Skeletal muscle satellite cell (primary cell): ENCODE data around the gene OR9G4. TPM values are rescaled to one million over a fixed set of nuclear protein-coding genes. Genes with fewer than 3 reads are reported as not detected.

ENCODE experiments used
- H3K27me3 ChIP-seq: 2 replicates; pipeline ENCODE4 v1.7.0; 2013; ENCODE audit warnings: low read length; ENCODE audit not compliant: control insufficient read depth, insufficient read depth
- H3K36me3 ChIP-seq: 2 replicates; pipeline ENCODE4 v1.7.0; 2013; ENCODE audit warnings: mild to moderate bottlenecking, control low read depth, low read length; ENCODE audit not compliant: insufficient read depth
- H3K4me1 ChIP-seq: 2 replicates; pipeline ENCODE4 v1.7.0; 2013; ENCODE audit warnings: low read length; ENCODE audit not compliant: control insufficient read depth, insufficient read depth
- H3K4me2 ChIP-seq: 2 replicates; pipeline ENCODE4 v1.7.0; 2013; ENCODE audit warnings: mild to moderate bottlenecking, low read length
- H3K4me3 ChIP-seq: 2 replicates; pipeline ENCODE4 v1.7.0; 2013; ENCODE audit warnings: low read length
- H3K9ac ChIP-seq: 2 replicates; pipeline ENCODE4 v1.7.0; 2013; ENCODE audit warnings: mild to moderate bottlenecking, low read depth, low read length, moderate library complexity
- H3K9me3 ChIP-seq: replicated peaks from 2 replicates; pipeline ENCODE4 v1.7.0; 2013; ENCODE audit warnings: mild to moderate bottlenecking, control low read depth, low read length
- small RNA-seq: library from RNA; depleted of rRNA; stranded (forward); fragments of <200 nt; gene quantifications from one replicate; pipeline ENCODE3, GENCODE V24; 2012

The OR9G4 gene

GRCh38 chr11:56706486-56706885, 42.0 kb downstream of the OR9G4 start:
- Histone ChIP-seq H3K4me1 (no peaks in the 10 kb centered on the region), H3K36me3 (no peaks in the 10 kb centered on the region), H3K27me3 (no peaks in the 10 kb centered on the region), H3K9me3 (peaks cover 16% of the 10 kb centered on the region), H3K4me3 (no peak overlapping the region), H3K9ac (no peak overlapping the region), H3K4me2 (no peak overlapping the region)

- no peak overlapping the region for H3K4me2 ChIP-seq
Measured at GRCh38 chr11:56705784-56706396, 42.6 kb downstream of the OR9G4 start.

GRCh38 chr11:56700914-56701485, 47.5 kb downstream of the OR9G4 start:
- Histone ChIP-seq H3K9ac (no peak overlapping the region), H3K9me3 (peaks cover 25% of the 10 kb centered on the region), H3K36me3 (no peaks in the 10 kb centered on the region), H3K4me1 (no peaks in the 10 kb centered on the region), H3K4me2 (no peak overlapping the region), H3K27me3 (no peaks in the 10 kb centered on the region), H3K4me3 (no peak overlapping the region)

More at GRCh38 chr11:56705784-56706396, 42.6 kb downstream of the OR9G4 start:
- H3K36me3 ChIP-seq: no peaks in the 10 kb centered on the region
- peaks cover 20% of the 10 kb centered on the region for H3K9me3 ChIP-seq
- H3K9ac ChIP-seq: no peak overlapping the region
- H3K27me3 ChIP-seq: no peaks in the 10 kb centered on the region
- no peaks in the 10 kb centered on the region for H3K4me1 ChIP-seq
- no peak overlapping the region for H3K4me3 ChIP-seq

DNA sequence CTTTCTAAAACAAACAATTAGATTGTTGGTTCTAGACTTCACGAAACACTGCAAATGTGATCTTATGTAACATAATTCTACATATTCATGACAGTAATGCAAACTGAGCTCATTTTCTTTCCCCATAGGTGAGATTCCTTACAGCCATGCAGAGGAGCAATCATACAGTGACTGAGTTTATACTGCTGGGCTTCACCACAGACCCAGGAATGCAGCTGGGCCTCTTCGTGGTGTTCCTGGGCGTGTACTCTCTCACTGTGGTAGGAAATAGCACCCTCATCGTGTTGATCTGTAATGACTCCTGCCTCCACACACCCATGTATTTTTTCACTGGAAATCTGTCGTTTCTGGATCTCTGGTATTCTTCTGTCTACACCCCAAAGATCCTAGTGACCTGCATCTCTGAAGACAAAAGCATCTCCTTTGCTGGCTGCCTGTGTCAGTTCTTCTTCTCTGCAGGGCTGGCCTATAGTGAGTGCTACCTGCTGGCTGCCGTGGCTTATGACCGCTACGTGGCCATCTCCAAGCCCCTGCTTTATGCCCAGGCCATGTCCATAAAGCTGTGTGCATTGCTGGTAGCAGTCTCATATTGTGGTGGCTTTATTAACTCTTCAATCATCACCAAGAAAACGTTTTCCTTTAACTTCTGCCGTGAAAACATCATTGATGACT, 48.1 kb downstream of the OR9G4 start:
- no peak overlapping the region for H3K4me3 ChIP-seq
- H3K9me3 ChIP-seq: peaks cover 22% of the 10 kb centered on the region
- H3K27me3 ChIP-seq: no peaks in the 10 kb centered on the region
- no peaks in the 10 kb centered on the region for H3K36me3 ChIP-seq
- no peak overlapping the region for H3K9ac ChIP-seq
- no peak overlapping the region for H3K4me2 ChIP-seq
- H3K4me1 ChIP-seq: no peaks in the 10 kb centered on the region

DNA sequence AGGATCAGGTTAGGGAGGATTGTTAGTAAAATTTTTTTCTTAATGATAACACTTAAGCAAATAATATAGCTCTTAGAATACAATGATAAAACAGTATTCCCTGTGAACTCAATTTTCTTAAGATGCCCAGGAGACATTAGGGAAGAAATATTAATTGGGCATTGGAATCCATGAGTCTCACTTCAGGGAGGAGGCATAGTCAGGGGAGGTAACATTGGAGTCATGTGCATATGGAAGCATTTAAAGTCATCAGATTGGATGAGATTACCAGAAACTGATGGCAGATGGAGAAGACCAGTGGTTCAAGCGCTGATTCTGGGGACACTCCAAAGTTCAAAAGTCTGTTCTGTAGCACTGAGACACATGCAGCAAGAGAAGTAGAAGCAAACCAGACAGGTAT, 49.7 kb downstream of the OR9G4 start, which contains the start of gene OR9G1:
Gene OR9G1 (plus strand): TSS at position 301 of the 400 bp plus-strand sequence. CDS start 1,293 bp downstream, outside the sequence.
- no peaks in the 10 kb centered on the region for H3K4me1 ChIP-seq
- H3K4me3 ChIP-seq: no peak within 1 kb of the TSS
- no peaks in the 10 kb centered on the region for H3K27me3 ChIP-seq
- no peak within 1 kb of the TSS for H3K4me2 ChIP-seq
- no peaks in the 10 kb centered on the region for H3K36me3 ChIP-seq
- no peak within 1 kb of the TSS for H3K9ac ChIP-seq
- H3K9me3 ChIP-seq: peaks cover 12% of the 10 kb centered on the region

GRCh38 chr11:56693428-56693827, 55.1 kb downstream of the OR9G4 start:
- H3K4me3 ChIP-seq: no peak overlapping the region
- H3K4me2 ChIP-seq: no peak overlapping the region
- H3K36me3 ChIP-seq: no peaks in the 10 kb centered on the region
- no peak overlapping the region for H3K9ac ChIP-seq
- H3K9me3 ChIP-seq: no peaks in the 10 kb centered on the region
- no peaks in the 10 kb centered on the region for H3K4me1 ChIP-seq
- H3K27me3 ChIP-seq: no peaks in the 10 kb centered on the region

Small RNAs within 50 kb of the gene (small RNA-seq; reads per million reads assigned to genes)
- gene AP001803.1 (not detected), gene MIR6128 (not detected)
